Fibroblast of lung (primary cell): ENCODE results near the gene SI. TPM values are rescaled to one million over a fixed set of nuclear protein-coding genes. Genes with fewer than 3 reads are reported as not detected.

ENCODE experiments used
- DNase-seq, 2 donors: peaks; one replicate each; pipeline versions ENCODE4 v3.0.0 to v3.0.0-alpha.2; 2010; ENCODE audit warnings: low read depth in 2 of 2
- H2AFZ ChIP-seq: 2 replicates; pipeline ENCODE4 v1.5.1; 2012; ENCODE audit warnings: low read length, control low read depth, inconsistent platforms
- H3K27ac ChIP-seq: 2 replicates; pipeline ENCODE4 v1.5.1; 2011; ENCODE audit warnings: low read length, control low read depth; ENCODE audit not compliant: insufficient read depth
- H3K27me3 ChIP-seq: 2 replicates; pipeline ENCODE4 v1.5.1; 2011; ENCODE audit warnings: mild to moderate bottlenecking, low read length; ENCODE audit not compliant: control insufficient read depth, insufficient read depth
- H3K36me3 ChIP-seq: 2 replicates; pipeline ENCODE4 v1.5.1; 2011; ENCODE audit warnings: low read length; ENCODE audit not compliant: control insufficient read depth, insufficient read depth
- H3K4me1 ChIP-seq: 2 replicates; pipeline ENCODE4 v1.5.1; 2011; ENCODE audit warnings: low read length; ENCODE audit not compliant: control insufficient read depth, insufficient read depth; ENCODE audit errors: extremely low read depth
- H3K4me2 ChIP-seq: 2 replicates; pipeline ENCODE4 v1.5.1; 2011; ENCODE audit warnings: low read length, control low read depth; ENCODE audit not compliant: insufficient read depth; ENCODE audit errors: extremely low read depth
- H3K4me3 ChIP-seq, 4 experiments: fragments of 200-600 bp in 1 of 4; sonication (generic) in 1 of 4; replicated peaks in 1 of 4; 2 replicates each; pipeline ENCODE4 v1.5.1; 2011 to 2016; ENCODE audit warnings: low read length in 4 of 4, low read depth in 3 of 4, mild to moderate bottlenecking in 3 of 4, control low read depth in 2 of 4, inconsistent platforms in 1 of 4, mixed read lengths in 1 of 4; ENCODE audit not compliant: insufficient read depth in 1 of 4; ENCODE audit errors: control extremely low read depth in 1 of 4
- H3K79me2 ChIP-seq: 2 replicates; pipeline ENCODE4 v1.5.1; 2012; ENCODE audit warnings: mild to moderate bottlenecking, low read length, inconsistent platforms; ENCODE audit not compliant: control insufficient read depth, insufficient read depth
- H3K9ac ChIP-seq: 2 replicates; pipeline ENCODE4 v1.5.1; 2011; ENCODE audit warnings: mild to moderate bottlenecking, low read length, control low read depth; ENCODE audit not compliant: insufficient read depth
- H3K9me3 ChIP-seq: 2 replicates; pipeline ENCODE4 v1.5.1; 2012; ENCODE audit warnings: low read depth, low read length; ENCODE audit not compliant: control insufficient read depth, insufficient read depth
- H4K20me1 ChIP-seq: 2 replicates; pipeline ENCODE4 v1.5.1; 2011; ENCODE audit warnings: low read length; ENCODE audit not compliant: control insufficient read depth, insufficient read depth; ENCODE audit errors: extremely low read depth
- EZH2 ChIP-seq: IDR thresholded peaks from 2 replicates; pipeline ENCODE4 v1.5.1; 2012; ENCODE audit warnings: low read length, control low read depth, mild to moderate bottlenecking; ENCODE audit errors: missing control alignments
- polyA plus RNA-seq, 2 donors: library from polyadenylated mRNA; depleted of rRNA in 1 of 2; stranded (reverse) in 1 of 2; unstranded in 1 of 2; fragments of >200 nt; gene quantifications; 2 replicates each; pipeline ENCODE4 v1.2.1, GENCODE V29; 2011 to 2012; ENCODE audit warnings: missing spikeins in 1 of 2
- total RNA-seq: library from RNA; depleted of rRNA; stranded (reverse); fragments of >200 nt; gene quantifications from 2 replicates; pipeline ENCODE4 v1.2.1, GENCODE V29; 2014
- TF ChIP-seq, protein P1 (sequence below), 2 donors: IDR thresholded peaks in 1 of 2; conservative IDR thresholded peaks in 1 of 2; 1 replicate in 1 of 2; 2 replicates in 1 of 2; pipeline ENCODE4 v1.5.1; 2011 to 2012; ENCODE audit warnings: low read length in 2 of 2, control low read depth in 1 of 2, inconsistent platforms in 1 of 2, low read depth in 1 of 2, mild to moderate bottlenecking in 1 of 2

SI gene
- total and polyA plus RNA-seq, 2 donors (not counting 1 experiment from before 2014, with no cell fraction given) = not detected

DNA sequence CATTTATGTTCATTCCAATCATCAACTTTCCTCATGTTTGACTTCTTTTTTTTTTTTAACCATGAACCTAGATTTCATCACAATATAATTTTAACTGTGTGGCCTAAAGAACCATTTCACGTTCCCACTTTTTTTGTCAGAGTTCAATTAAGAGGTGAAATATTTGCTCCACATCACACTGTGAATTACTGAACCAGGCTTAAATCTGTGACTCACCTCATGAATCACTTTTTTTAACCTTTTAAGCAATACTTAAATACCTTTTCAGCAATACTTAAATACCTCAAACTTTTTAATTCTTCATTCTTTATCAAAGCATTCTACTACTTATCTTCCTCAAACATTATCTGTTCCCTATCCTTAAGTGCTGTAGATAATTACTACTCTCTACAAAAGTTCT, 137.6 kb downstream of the SI start:
- no peak overlapping the region for H2AFZ ChIP-seq
- TF ChIP-seq, protein P1, sequence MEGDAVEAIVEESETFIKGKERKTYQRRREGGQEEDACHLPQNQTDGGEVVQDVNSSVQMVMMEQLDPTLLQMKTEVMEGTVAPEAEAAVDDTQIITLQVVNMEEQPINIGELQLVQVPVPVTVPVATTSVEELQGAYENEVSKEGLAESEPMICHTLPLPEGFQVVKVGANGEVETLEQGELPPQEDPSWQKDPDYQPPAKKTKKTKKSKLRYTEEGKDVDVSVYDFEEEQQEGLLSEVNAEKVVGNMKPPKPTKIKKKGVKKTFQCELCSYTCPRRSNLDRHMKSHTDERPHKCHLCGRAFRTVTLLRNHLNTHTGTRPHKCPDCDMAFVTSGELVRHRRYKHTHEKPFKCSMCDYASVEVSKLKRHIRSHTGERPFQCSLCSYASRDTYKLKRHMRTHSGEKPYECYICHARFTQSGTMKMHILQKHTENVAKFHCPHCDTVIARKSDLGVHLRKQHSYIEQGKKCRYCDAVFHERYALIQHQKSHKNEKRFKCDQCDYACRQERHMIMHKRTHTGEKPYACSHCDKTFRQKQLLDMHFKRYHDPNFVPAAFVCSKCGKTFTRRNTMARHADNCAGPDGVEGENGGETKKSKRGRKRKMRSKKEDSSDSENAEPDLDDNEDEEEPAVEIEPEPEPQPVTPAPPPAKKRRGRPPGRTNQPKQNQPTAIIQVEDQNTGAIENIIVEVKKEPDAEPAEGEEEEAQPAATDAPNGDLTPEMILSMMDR (conservative IDR thresholded peaks at IDR 0.05 in 1 of 2, IDR thresholded peaks at IDR 0.05 in 1 of 2; ENCODE audit: low read depth in 1 of 2, low read length in 2 of 2) = no peak
- TF ChIP-seq EZH2 = no peak
- no peaks in the 10 kb centered on the region for H3K27me3 ChIP-seq
- no peaks in the 10 kb centered on the region for H3K9me3 ChIP-seq
- H3K27ac ChIP-seq = no peak overlapping the region
- H3K4me3 ChIP-seq = no peak overlapping the region
- H3K79me2 ChIP-seq = no peaks in the 10 kb centered on the region
- H3K4me1 ChIP-seq = no peaks in the 10 kb centered on the region
- H3K9ac ChIP-seq = no peak overlapping the region
- no peaks in the 10 kb centered on the region for H3K36me3 ChIP-seq
- H3K4me2 ChIP-seq = no peak overlapping the region
- peak in 1 of 2 donors; percentile 25 for DNase-seq
- no peaks in the 10 kb centered on the region for H4K20me1 ChIP-seq

DNA sequence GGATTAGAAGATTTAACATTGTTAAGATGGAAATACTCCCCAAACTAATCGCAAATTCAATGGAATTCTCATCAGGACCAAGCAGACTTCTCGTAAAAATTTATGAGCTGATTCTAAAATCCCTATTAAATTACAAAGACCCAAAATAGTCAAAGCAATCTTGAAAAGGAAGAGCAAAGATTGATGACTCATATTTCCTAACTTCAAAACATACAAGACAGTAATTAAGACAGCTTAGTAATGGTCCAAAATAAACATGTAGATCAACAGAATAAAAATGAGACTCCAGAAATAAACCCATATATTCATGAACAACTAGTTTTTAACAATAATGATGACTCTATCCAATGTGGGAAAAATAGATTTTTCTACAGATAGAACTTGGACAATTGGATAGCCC, 148.7 kb downstream of the SI start:
- Histone ChIP-seq H3K36me3 (no peaks in the 10 kb centered on the region), H3K9me3 (no peaks in the 10 kb centered on the region)

More for the DNA sequence above, 148.7 kb downstream of the SI start:
- no peak for TF ChIP-seq EZH2
- TF ChIP-seq, protein P1 (conservative IDR thresholded peaks at IDR 0.05 in 1 of 2, IDR thresholded peaks at IDR 0.05 in 1 of 2; ENCODE audit: low read depth in 1 of 2, low read length in 2 of 2) = no peak
- no peak overlapping the region for H3K9ac ChIP-seq
- H3K79me2 ChIP-seq = no peaks in the 10 kb centered on the region
- no peaks in the 10 kb centered on the region for H3K4me1 ChIP-seq
- no peak for DNase-seq
- no peak overlapping the region for H3K4me2 ChIP-seq
- H3K27me3 ChIP-seq = no peaks in the 10 kb centered on the region
- H4K20me1 ChIP-seq = no peaks in the 10 kb centered on the region
- H2AFZ ChIP-seq = no peak overlapping the region
- no peak overlapping the region for H3K4me3 ChIP-seq
- no peak overlapping the region for H3K27ac ChIP-seq

Other genes with a start within 250 kb of the SI start
- gene SLITRK3, start 117.9 kb upstream of the SI start, total RNA-seq = under 0.01 TPM in 1 of 2 replicates, not detected in the other
- not detected in 2 replicates for gene SLITRK3, start 117.9 kb upstream of the SI start, polyA plus RNA-seq